ENCODE data around the gene COL6A2.
A peak's percentile ranks its signal among the peaks of the same experiment; 100 is the strongest.

Gene COL6A2

DNA sequence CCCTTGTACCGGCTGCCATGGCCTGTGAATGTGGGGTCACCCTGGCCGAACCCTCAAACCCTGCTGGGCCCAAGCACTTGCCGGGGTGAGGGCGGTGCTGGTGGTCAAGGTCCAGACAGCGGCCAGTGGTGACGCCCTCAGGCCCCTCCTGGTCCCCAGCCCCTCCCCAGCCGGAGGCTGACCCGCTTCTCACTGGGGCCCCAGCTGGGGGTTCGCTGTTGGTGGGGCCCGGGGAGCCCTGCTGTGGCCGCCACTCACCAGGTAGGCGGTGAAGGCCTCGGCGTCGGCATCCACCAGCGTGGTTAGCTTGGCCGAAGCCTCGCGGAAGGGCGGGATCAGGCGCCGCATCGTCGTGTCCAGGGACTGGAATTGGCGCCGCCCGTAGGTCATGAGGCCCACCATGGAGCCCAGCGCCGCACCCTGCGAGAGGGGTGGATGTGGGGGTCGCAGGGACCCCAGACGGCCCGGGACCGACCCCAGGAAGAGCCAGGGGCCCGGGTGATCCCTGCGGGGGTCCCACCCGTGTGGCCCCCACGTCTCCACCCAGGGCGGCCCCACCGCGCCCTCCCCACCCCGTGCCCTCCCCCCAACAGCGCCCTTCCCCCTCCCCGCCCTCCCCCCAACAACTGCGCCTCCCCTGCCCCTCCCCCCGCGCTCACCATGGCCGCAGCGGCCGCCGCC lies 47.4 kb downstream of the COL6A2 start:
- no peak for DNase-seq

DNA sequence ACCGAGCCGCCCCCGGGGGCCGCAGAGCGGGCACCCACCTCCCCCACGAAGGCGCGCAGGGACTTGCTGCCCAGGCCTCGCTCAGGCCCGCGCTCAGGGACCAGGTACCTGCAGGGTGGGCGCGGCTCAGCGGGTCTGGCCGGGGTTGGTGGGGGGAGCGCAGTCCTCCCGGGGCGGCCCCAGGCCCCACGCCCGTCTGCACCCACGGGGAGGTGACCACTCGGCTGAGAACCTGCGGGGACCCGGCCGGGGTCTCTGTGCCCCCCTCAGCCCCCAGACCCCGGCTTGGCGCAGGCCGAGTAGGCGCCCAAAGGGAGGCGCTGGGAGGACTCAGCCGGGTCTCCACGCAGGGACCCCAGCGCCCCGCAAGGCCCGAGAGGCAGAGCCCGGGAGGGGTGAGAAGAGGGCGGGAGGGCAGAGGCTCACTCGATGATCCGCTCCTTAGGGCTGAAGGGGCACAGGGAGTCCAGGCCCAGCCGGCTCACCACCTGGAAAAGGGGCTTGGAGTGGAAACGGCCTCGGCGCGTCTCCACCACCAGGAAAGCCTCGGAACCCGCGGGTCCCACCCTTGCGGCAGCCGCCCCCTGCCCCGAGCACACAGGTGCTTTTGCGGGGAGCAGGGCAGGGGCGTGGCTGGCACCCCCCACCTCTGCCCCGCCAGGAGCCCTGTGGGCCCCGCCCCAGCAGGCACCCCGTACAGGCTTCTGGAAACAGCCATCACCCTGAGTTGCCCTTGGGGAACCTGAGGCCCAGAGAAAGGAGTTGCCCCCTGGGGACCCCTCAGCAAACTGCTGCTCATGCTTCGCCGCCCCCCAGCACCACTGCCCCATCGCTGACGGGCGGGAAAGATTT lies 48.2 kb downstream of the COL6A2 start:
- no peak for DNase-seq

DNA sequence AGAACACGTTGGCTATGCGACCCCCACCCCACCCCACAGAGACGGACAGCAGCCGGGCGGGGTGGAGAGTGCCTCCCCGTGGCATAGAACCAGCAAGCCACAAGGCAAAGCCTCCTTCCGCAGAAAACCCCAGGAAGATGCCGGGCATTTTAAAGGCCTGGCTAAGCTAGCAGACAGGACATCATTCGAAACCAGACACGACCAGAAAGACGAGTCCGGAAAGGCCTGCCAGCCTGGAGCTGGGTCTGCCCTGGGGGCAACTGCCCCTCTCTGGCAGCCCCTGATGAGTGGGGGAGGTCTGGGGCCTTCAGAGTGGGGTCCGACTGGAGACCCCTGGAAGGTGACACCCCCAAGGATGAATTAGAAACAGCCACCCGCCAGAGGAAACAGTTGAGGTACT lies 48.9 kb downstream of the COL6A2 start:
- DNase-seq = no peak

DNA sequence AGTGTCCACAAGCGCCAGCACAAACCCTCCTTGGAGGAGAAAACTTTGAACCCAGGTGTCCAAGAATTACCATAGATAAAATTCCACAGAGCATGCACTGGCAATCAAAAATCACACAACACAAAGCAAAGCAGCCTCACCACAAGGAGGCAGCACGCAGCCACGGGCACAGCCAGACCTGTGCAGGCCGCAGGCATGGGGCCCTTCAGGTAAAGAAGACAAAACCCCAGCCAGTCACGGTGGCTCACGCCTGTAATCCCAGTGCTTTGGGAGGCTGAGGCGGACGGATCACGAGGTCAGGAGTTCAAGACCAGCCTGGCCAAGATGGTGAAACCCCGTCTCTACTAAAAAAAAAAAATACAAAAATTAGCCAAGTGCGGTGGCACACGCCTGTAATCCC lies 49.5 kb downstream of the COL6A2 start:
- DNase-seq = peak; percentile 34

DNA sequence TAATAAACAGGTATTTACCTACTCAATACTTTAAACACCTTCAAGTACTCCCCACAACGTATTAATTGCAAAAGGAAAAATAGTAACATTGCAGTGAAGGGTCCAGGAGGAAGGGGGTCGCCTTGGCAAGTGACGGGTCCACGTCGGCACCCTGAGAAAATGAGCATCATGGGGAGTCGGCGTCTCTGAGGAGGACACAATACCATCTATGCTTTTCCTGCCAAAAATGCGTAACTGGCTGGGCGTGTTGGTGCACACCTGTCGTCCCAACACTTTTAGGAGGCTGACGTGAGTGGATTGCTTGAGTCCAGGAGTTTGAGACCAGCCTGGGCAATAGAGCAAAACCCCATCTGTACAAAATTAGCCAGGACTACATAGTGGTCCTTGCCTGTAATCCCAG lies 50.2 kb downstream of the COL6A2 start:
- no peak for DNase-seq

DNA sequence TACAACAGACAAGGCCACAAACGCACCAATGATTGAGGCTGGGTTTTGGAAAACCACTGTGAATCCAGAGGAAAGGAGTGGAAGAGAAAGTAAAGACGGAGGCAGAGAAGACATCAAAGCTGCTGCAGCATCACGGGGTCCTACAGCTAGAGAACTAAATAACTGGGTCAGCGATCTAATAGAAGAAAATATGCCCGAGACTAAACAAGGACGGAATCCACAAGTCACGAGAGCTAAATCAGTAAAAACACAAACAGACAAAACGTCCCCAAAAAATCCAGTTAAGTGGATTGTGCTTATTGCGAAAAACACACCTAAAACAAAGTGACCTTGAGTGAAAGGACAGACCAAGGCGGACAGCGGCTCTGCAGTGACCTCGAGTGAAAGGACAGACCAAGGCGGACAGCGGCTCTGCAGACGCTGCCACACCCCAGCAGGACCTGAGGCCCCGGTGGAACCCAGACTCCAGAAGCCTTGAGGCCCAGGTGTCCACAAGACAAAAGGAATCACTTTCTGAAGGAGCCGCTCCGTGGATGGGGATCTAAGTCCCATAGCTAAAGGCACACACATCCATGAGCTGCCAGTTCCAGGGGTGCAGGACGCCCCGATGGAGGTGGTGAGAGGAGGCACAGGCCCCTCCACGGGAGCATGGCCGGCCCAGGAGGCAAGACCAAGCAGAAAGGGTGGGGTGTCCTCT lies 51.4 kb downstream of the COL6A2 start:
- DNase-seq = no peak

DNA sequence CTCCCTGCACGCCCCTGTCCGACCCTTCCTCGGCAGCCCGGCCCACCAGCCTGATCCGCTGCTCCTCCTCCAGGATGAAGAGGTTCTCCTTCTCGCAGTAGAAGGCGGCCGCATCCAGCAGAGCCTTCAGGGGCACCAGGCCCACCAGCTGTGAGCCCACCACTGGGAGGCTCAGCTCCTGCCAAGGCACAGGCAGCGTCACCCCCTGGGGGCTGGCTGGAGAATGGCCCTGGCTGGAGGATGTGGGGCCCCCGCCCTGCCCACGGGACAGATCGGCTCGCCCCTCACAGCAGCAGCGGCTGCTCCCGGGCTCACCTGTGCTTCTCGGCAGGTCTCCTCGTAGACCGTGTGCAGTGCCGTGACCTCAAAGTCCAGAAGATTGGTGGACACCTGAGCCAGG lies 52.2 kb downstream of the COL6A2 start:
- no peak for DNase-seq

DNA sequence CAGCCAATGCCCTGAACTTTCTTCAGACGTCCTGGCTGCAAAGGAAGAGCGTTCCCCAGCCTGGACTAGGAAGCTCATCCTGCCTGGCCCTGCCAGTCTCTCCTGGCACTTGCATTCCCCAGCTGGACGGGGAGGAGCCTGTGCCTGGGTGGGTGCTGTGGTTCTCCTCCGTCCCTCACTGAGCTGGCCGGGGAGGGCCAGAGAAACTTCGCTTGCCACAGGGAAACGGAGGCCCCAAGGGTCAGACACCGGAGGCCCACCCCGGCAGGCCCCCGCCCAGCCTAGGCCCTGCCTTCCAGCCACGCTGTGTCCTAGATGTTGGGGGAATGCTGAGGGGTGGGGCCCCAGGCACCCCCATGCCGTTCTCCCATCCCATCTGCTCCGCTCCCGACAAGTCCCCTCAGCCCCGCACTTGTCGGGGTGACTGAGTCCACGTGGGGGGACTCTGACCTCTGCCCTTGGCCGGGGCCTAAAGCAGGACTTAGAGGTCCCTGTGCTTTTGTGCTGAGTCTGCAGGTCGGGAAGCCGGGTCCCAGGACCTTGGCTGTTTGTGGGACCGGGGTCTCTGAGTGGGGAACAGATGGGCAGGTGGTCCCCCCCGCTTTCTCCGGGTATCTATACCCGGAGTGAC lies 52.7 kb downstream of the COL6A2 start:
- DNase-seq = no peak

DNA sequence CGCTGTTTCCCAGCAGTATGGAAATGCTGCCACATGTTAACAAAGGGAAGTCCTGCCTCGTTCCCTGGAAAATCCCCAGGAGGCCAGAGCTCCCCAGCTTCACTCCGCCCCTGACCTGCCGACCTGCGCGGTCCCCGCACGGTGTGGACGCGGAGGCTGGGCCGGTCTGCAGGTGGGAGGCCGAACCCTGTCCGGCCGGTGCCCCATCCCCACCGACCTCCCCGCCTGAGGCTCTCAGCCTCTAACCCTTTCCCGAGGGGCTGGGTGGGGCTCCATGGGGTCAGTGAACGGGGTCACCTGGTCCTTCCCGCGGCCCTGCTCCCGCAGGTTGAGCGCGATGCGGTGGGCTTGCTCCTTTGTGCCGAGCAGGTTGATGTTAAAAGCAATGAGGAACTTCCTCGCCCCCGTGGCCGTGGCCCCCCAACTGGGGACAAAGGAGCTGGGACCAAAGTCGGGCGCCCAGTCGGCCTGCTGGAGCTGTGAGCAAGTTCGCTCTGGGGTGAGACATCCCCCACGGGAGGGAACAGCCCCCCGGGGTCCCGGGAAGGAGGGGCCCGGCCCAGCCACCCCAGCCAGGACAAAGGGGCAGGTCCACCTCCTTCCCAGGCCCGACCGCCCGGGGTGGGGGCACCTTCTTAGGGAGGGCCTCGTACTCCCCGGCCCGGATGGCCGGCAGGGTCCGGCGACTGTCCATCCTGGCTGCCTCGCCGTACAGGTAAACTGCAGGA lies 53.5 kb downstream of the COL6A2 start:
- DNase-seq = no peak

DNA sequence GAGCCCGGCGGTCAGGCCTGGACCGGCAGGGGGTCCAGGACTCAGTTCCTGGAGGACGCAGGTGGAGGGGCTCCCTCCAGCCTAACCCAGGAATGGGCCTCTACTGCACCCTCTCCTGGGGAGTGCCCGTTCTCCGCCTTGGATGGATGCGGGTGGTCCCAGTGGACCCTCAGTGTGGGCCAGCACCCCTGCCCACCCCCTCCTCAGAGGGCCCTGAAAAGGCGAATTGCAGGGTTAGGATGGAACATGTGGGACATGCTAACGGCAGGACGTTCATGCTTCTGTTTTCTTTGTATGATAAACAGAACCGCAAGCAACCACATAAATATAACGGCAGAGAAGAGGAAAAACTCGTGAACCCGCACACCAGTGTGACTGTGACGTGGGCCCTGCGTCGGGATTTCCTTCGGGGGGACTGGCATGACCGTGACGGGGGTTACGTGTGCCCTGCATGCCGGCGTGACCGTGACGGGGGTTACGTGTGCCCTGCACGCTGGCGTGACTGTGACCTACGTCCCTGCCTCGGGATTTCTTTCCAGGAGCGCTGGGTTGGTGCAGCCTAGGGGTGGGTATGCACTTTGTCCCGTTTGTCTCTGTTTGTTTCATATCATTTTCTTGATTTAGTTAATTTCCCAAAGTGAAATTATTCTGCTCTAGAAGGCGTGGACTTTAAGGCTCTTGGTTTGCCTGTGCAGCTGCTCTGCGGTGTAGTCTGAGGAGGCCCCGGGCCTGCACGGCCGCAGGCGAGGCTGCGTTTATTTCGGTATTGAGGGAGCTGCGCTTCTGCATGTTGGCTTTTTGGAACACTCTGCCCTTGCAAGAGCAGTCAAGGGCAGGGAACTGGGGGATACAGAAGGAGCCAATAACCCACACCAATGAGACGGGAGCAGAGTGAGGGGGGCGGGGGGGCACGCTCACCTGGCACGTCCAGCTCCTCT lies 54.3 kb downstream of the COL6A2 start:
- DNase-seq = no peak

DNA sequence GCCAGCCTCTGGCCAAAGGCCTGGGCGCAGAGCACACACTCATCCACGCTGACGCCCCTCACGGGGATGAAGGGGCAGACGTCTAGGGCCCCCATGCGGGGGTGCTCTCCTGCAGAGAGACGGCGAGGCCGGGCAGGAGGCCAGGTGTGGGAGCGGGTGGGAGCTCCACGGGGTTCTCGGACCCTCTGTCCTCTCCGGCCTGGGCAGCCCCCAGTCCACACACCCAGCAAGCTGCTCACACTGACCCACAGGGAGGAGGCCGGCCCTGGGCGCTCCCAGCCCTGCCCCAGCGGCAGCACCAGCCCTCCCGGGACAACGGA lies 55.0 kb downstream of the COL6A2 start:
- no peak for DNase-seq

DNA sequence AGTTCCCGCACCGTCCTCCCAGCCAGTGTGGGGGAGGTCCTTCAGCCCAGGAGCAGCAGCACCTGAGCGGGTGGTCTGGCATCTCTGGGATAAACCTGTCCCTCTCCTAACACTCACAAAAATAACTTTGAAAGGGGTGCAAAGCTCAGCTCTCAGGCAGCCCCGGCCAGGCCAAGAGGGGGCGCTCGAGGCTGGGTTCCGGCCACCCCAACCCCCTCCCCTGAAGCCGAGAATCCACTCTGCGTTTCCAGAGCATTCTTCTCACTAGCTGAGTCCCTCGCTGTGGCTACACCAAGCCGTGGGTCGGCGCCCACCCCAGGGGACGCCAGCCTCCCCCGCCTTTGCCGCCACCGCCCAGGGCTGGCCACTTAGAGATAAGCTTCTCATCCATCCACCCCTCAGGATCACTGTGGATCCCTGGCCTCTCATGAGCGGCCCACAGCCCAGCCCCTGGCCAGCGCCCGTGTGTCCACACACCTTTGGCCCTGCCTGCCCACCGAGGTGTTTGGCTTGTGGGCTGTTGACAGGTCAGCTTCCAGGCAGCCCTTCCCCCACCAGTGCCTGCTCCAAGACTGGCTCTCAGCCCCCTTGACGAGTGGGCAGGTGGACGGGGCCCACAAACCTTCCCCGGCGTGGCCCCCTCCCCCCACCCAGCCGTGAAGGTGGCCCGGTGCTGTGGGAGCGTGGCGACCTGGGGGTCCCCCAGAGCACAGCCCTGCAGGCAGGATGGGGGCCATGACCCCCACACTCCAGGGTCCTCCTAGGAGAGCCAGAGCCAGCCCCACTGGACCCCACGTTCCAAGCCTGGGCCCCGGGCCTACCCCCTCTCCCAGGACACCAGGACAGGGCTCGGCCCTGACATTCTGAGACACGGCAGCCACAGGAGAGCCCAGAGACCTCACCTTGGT lies 55.6 kb downstream of the COL6A2 start:
- peak; percentile 9 for DNase-seq

DNA sequence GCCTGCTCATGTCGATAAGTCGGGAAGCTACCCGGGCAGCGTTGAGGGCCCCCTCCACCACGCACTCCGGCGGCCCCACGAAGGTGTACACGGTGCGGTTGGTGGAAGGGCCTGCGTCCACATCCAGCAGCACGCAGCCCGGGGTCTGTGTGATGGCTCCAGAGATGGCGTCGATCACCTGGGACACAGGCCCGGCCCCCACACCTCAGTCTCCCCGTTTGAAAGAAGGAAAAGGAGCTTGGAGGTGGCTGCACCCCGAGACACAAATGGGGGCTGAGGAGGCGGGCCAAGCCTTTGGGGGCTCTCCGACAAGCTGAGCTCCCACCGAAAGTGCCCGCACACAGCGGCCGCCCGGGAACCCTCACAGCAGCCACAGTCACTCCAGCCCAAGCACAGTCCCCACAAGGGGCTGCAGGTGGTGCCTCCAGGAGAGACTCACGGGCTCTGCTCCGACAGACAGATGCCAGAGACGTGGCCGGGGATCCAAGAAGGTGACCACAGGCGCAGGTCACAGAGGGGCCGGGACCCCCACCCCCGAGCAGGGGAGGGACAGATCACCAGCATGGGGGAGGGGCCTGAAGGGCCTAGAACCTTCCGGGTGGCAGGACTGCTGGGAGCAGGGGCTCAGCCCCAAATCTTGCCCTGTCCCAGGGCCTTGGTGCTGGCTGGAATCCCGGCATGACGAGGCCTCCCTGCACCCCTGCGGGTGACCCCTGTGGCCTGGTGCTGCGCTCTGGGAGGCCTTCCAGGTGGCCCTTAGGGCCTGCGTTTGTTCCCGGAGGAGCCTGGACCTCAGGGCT lies 56.4 kb downstream of the COL6A2 start:
- DNase-seq = no peak

DNA sequence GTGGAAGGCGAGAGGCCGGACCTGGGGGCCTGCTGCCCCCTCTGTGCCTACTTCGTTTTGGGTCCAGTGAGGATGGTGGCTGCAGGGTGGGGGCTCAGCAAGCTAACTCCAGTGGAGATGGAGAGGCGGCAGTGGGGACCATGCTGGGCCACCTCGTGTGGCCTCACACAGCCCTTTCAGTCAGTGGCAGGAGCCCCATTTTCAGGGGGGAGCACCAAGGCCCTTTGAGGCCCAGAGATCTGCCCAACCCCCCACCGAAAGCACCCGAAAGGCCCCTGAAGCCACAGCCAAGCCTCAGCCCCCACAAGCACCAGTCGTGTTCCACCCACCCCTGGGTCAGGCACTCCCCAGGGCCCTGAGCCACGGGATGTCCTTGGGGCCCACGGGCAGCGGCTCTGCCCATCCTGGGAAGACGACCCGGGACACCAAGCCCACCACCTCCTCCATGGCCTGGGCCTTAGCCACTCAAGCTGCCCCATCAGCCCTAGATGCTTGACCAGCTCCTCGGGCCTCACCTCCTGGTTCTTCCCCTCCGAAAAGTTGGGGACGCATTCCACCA lies 57.1 kb downstream of the COL6A2 start:
- no peak for DNase-seq

DNA sequence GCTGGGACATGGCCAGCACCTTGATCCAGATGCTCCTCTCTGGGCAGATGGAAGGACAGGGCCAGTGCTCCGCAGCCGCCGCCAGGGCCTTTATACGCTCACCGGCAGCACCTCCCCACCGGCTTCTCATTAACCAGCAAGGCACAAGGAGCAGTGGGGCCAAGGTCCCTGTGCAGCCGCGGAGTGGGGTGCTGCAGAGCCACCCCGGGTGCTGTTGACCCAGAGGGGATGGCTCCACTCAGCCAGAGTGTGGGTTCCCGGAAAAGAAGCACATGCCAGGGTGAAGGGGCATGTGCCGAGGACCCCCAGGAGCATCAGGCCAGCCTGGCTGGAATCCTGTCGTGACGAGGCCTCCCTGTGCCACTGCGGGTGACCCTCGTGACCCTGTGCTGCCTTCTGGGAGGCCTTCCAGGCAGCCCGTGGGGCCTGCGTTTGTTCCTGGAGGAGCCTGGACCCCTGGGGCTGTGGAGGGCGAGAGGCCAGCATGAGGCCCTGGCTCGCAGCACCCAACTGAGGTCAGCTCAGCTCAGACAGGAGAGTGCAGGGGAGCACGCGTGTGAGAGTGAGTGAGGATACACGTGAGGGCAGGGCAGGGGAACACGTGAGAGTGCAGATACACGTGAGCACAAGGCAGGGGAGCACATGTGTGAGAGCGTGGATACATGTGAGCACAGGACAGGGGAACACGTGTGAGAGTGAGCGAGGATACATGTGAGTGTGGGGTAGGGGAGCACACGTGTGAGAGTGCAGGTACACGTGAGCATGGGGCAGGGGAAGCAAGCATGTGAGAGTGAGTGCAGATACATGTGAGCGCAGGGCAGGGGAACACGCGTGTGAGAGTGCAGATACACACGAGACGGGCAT lies 57.8 kb downstream of the COL6A2 start, which contains the start of gene FTCD:
FTCD (minus strand) TSS at position 66 of the 864 bp plus-strand sequence; CDS start at position 10, 56 bp downstream.
- DNase-seq = no peak

DNA sequence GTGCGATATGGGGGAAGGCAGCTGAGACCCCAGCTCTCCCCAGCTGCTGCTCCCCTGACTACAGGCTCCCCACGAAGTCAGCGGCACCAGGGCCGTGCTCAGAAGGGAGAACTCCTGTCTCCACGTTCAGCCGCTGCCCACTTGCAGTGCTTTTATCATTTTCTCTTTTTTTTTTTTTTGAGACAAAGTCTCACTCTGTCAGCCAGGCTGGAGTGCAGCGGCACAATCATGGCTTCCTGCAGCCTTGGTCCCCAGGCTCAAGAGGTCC lies 58.4 kb downstream of the COL6A2 start:
- DNase-seq = no peak

DNA sequence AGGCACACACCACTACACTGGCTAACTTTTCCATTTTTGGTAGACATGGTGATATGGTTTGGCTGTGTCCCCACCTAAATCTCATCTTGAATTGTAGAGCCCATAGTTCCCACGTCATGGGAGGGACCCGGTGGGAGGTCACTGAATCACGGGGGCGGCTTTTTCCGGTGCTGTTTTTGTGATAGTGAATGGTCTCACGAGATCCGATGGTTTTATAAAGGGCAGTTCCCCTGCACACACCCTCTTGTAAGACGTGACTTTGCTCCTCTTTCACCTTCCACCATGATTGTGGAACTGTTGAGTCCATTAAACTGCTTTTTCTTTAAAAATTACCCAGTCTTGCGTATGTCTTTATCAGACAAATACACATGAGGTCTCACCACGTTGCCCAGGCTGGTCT lies 58.8 kb downstream of the COL6A2 start:
- no peak for DNase-seq

DNA sequence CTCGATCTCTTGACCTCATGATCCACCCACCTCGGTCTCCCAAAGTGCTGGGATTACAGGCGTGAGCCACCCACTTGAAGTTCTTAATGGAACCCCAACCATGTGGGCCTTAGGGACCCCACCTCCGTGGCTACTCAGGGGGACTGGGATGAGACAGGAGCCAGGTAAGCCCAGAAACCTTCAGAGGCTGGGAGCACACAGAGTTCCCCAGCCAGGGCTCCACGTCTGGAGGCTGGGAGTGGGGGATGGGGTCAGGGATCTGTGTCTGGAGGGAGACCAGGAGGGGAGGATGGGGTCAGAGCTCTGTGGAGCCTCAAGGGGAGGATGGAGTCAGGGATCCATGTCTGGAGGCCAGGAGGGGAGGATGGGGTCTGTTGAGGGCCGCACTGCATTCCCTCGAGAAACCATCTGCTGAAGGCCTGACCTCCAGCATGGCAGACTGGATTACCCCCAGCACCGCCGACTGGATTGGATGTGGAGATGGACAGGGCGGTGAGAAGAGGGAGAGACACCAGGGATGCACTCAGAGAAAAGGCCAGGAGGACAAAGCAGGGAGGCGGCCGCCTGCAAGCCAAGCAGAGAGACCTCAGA lies 59.6 kb downstream of the COL6A2 start:
- DNase-seq = no peak
